ENCODE measurements around the gene WDR20.

Gene WDR20

GRCh38 chr14:102229739-102230092, 90.0 kb downstream of the WDR20 start:
- Histone ChIP-seq H3K27ac (ENCODE audit: low read length) (no peak overlapping the region), H3K36me3 (replicated peaks; ENCODE audit: insufficient read depth, low read length) (no peaks in the 10 kb centered on the region), H3K9me2 (replicated peaks; ENCODE audit: insufficient read depth, low read length) (no peaks in the 10 kb centered on the region), H3K9me3 (replicated peaks; ENCODE audit: insufficient read depth, low read length) (no peaks in the 10 kb centered on the region), H3K4me3 (ENCODE audit: low read length) (no peak overlapping the region), H3K79me2 (ENCODE audit: low read length) (no peaks in the 10 kb centered on the region), H3K4me1 (ENCODE audit: low read length) (no peaks in the 10 kb centered on the region), H4K20me1 (ENCODE audit: insufficient read depth, low read length) (no peaks in the 10 kb centered on the region), H2AFZ (ENCODE audit: low read length) (no peak overlapping the region), H3K9ac (ENCODE audit: low read length) (no peak overlapping the region), H3F3A (ENCODE audit: insufficient read depth, low read length) (no peaks in the 10 kb centered on the region), H3K4me2 (ENCODE audit: low read depth, low read length) (no peak overlapping the region), H3K27me3 (replicated peaks; ENCODE audit: insufficient read depth, low read length) (no peaks in the 10 kb centered on the region)
- no peak for DNase-seq
- no peak for TF ChIP-seq EZH2 (optimal IDR thresholded peaks at IDR 0.05; ENCODE audit: low read depth, low read length)
- no peak for TF ChIP-seq CTCF (IDR thresholded peaks at IDR 0.05; ENCODE audit: low read length)
- TF ChIP-seq EZH2phosphoT487 (IDR thresholded peaks at IDR 0.05; ENCODE audit: low read length): no peak

GRCh38 chr14:102230481-102231210, 90.9 kb downstream of the WDR20 start:
- no peak for DNase-seq
- Histone ChIP-seq H3K9me2 (replicated peaks; ENCODE audit: insufficient read depth, low read length) (no peaks in the 10 kb centered on the region), H2AFZ (ENCODE audit: low read length) (no peak overlapping the region), H3K4me2 (ENCODE audit: low read depth, low read length) (no peak overlapping the region), H3K4me3 (ENCODE audit: low read length) (no peak overlapping the region), H4K20me1 (ENCODE audit: insufficient read depth, low read length) (no peaks in the 10 kb centered on the region), H3K9ac (ENCODE audit: low read length) (no peak overlapping the region), H3K27ac (ENCODE audit: low read length) (no peak overlapping the region), H3F3A (ENCODE audit: insufficient read depth, low read length) (no peaks in the 10 kb centered on the region), H3K4me1 (ENCODE audit: low read length) (no peaks in the 10 kb centered on the region), H3K27me3 (replicated peaks; ENCODE audit: insufficient read depth, low read length) (no peaks in the 10 kb centered on the region), H3K9me3 (replicated peaks; ENCODE audit: insufficient read depth, low read length) (no peaks in the 10 kb centered on the region), H3K79me2 (ENCODE audit: low read length) (no peaks in the 10 kb centered on the region), H3K36me3 (replicated peaks; ENCODE audit: insufficient read depth, low read length) (no peaks in the 10 kb centered on the region)
- TF ChIP-seq EZH2phosphoT487 (IDR thresholded peaks at IDR 0.05; ENCODE audit: low read length) (no peak), CTCF (IDR thresholded peaks at IDR 0.05; ENCODE audit: low read length) (no peak)

GRCh38 chr14:102231476-102232347, 92.0 kb downstream of the WDR20 start:
- Histone ChIP-seq H3F3A (ENCODE audit: insufficient read depth, low read length) (no peaks in the 10 kb centered on the region), H2AFZ (ENCODE audit: low read length) (no peak overlapping the region), H3K9me3 (replicated peaks; ENCODE audit: insufficient read depth, low read length) (no peaks in the 10 kb centered on the region), H3K27me3 (replicated peaks; ENCODE audit: insufficient read depth, low read length) (no peaks in the 10 kb centered on the region), H3K9me2 (replicated peaks; ENCODE audit: insufficient read depth, low read length) (no peaks in the 10 kb centered on the region), H3K9ac (ENCODE audit: low read length) (no peak overlapping the region), H3K4me3 (ENCODE audit: low read length) (no peak overlapping the region), H3K4me2 (ENCODE audit: low read depth, low read length) (no peak overlapping the region), H3K36me3 (replicated peaks; ENCODE audit: insufficient read depth, low read length) (no peaks in the 10 kb centered on the region), H3K79me2 (ENCODE audit: low read length) (no peaks in the 10 kb centered on the region), H3K27ac (ENCODE audit: low read length) (no peak overlapping the region), H4K20me1 (ENCODE audit: insufficient read depth, low read length) (no peaks in the 10 kb centered on the region), H3K4me1 (ENCODE audit: low read length) (no peaks in the 10 kb centered on the region)
- DNase-seq: no peak
- TF ChIP-seq EZH2 (optimal IDR thresholded peaks at IDR 0.05; ENCODE audit: low read depth, low read length) (no peak), EZH2phosphoT487 (IDR thresholded peaks at IDR 0.05; ENCODE audit: low read length) (no peak), CTCF (IDR thresholded peaks at IDR 0.05; ENCODE audit: low read length) (no peak)

All from MM.1S (cell line).